Vagina (tissue), 2 donors: ENCODE measurements around the gene CTAG1A.
"Not testable (repeated sequence)": the region's sequence is repeated elsewhere in the genome, so short reads cannot be mapped to it uniquely, and the experiment has no call there.

Experiments used
- POLR2A ChIP-seq, 2 donors: fragments of 450-650 bp; IDR thresholded peaks; one replicate each; pipeline ENCODE4 v1.6.1; 2017; ENCODE audit warnings: antibody characterized with exemption in 2 of 2, mild to moderate bottlenecking in 2 of 2, moderate library complexity in 2 of 2
- POLR2AphosphoS5 ChIP-seq, 2 donors: sonication (generic); formaldehyde crosslinking; IDR thresholded peaks; one replicate each; pipeline ENCODE4 v1.9.0; 2017; ENCODE audit warnings: antibody characterized with exemption in 2 of 2, mild to moderate bottlenecking in 2 of 2, low read depth in 1 of 2; ENCODE audit not compliant: insufficient read depth in 1 of 2
- TF ChIP-seq, protein P1 (sequence below), 3 experiments: fragments of 450-650 bp in 2 of 3; fragments of 200-600 bp in 1 of 3; sonication (generic) in 1 of 3; IDR thresholded peaks; one replicate each; pipeline ENCODE4 v1.5.1; 2017 to 2019; ENCODE audit warnings: antibody characterized with exemption in 3 of 3, mild to moderate bottlenecking in 2 of 3, moderate library complexity in 2 of 3

DNA sequence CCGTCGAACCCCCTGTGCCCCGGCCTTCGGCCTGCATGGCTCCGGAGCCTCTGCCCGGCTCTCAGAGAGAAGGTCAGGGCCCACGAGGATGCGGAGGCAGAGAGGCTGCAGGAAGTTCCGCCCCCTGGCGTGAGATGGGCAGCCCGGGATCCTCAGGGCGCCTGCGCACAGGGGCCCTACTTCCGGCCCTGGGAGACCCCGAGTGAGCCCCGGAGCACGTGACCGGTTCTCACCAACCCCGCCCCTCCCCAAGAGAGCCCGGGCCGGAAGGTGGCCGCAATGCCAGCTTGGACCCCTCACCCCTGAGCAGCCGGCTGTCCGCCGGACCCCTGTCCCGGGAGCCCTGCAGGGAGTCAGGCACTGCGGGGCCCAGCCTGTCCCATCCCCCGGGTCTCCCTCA lies 34.2 kb downstream of the CTAG1A start, which contains the start of gene CTAG1B:
- not testable (repeated sequence) for TF ChIP-seq POLR2A (IDR thresholded peaks at IDR 0.05); POLR2AphosphoS5 (IDR thresholded peaks at IDR 0.05; ENCODE audit: insufficient read depth in 1 of 2, low read depth in 1 of 2)
- TF ChIP-seq, protein P1, sequence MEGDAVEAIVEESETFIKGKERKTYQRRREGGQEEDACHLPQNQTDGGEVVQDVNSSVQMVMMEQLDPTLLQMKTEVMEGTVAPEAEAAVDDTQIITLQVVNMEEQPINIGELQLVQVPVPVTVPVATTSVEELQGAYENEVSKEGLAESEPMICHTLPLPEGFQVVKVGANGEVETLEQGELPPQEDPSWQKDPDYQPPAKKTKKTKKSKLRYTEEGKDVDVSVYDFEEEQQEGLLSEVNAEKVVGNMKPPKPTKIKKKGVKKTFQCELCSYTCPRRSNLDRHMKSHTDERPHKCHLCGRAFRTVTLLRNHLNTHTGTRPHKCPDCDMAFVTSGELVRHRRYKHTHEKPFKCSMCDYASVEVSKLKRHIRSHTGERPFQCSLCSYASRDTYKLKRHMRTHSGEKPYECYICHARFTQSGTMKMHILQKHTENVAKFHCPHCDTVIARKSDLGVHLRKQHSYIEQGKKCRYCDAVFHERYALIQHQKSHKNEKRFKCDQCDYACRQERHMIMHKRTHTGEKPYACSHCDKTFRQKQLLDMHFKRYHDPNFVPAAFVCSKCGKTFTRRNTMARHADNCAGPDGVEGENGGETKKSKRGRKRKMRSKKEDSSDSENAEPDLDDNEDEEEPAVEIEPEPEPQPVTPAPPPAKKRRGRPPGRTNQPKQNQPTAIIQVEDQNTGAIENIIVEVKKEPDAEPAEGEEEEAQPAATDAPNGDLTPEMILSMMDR (IDR thresholded peaks at IDR 0.05), result not testable (repeated sequence)
